Endodermal cell (in vitro differentiated cells): ENCODE measurements around the gene TCF7L2. TPM values are rescaled to one million over a fixed set of nuclear protein-coding genes. Genes with fewer than 3 reads are reported as not detected.

ENCODE experiments used
- DNase-seq: peaks from one replicate; pipeline ENCODE4 v3.0.0-alpha.2; 2017
- H3K27ac ChIP-seq: 2 replicates; pipeline ENCODE4 v1.5.1; 2013; ENCODE audit warnings: mild to moderate bottlenecking, low read depth, low read length, moderate library complexity
- H3K27me3 ChIP-seq: 2 replicates; pipeline ENCODE4 v1.6.1; 2013; ENCODE audit warnings: mild to moderate bottlenecking, low read length, moderate library complexity; ENCODE audit not compliant: insufficient read depth, control insufficient read depth, poor library complexity, severe bottlenecking
- H3K36me3 ChIP-seq: 2 replicates; pipeline ENCODE4 v1.7.0; 2013; ENCODE audit warnings: mild to moderate bottlenecking, low read length, moderate library complexity; ENCODE audit not compliant: control insufficient read depth, insufficient read depth
- H3K4me1 ChIP-seq: one replicate; pipeline ENCODE4 v1.7.0; 2013; ENCODE audit warnings: low read length; ENCODE audit not compliant: control insufficient read depth, insufficient read depth
- H3K4me3 ChIP-seq: 2 replicates; pipeline ENCODE4 v1.5.1; 2013; ENCODE audit warnings: mild to moderate bottlenecking, low read length, moderate library complexity
- H3K9ac ChIP-seq: 2 replicates; pipeline ENCODE4 v1.6.1; 2013; ENCODE audit warnings: mild to moderate bottlenecking, low read length, moderate library complexity; ENCODE audit not compliant: poor library complexity, severe bottlenecking; ENCODE audit errors: extremely low read depth
- H3K9me3 ChIP-seq: 2 replicates; pipeline ENCODE4 v1.6.1; 2013; ENCODE audit warnings: mild to moderate bottlenecking, low read length, moderate library complexity; ENCODE audit not compliant: control insufficient read depth
- H3K27ac Mint-ChIP-seq: 2 replicates; pipeline ENCODE4 v1.8.0; 2020; ENCODE audit warnings: mixed read lengths
- H3K27me3 Mint-ChIP-seq: 2 replicates; pipeline ENCODE4 v1.8.0; 2021; ENCODE audit warnings: mild to moderate bottlenecking, mixed read lengths; ENCODE audit not compliant: insufficient read depth
- H3K36me3 Mint-ChIP-seq: 2 replicates; pipeline ENCODE4 v1.8.0; 2020; ENCODE audit warnings: low read depth, mixed read lengths
- H3K4me1 Mint-ChIP-seq: 2 replicates; pipeline ENCODE4 v1.8.0; 2020; ENCODE audit warnings: mixed read lengths
- H3K4me3 Mint-ChIP-seq: 2 replicates; pipeline ENCODE4 v1.8.0; 2020; ENCODE audit warnings: mild to moderate bottlenecking, moderate library complexity, mixed read lengths
- H3K9me3 Mint-ChIP-seq: 2 replicates; pipeline ENCODE4 v1.8.0; 2020; ENCODE audit warnings: mild to moderate bottlenecking, mixed read lengths
- CTCF ChIP-seq: fragments of 200-600 bp; sonication (generic); conservative IDR thresholded peaks from 2 replicates; pipeline ENCODE4 v1.5.0; 2021; ENCODE audit warnings: antibody characterized with exemption, mild to moderate bottlenecking
- WGBS, 2 experiments: methylation state at CpG; one replicate each; pipeline versions ENCODE4 v1.1.5 to v1.1.7; 2013; ENCODE audit warnings: missing lambda C conversion rate in 2 of 2, mixed read lengths in 1 of 2; ENCODE audit not compliant: insufficient coverage in 1 of 2, insufficient read length in 1 of 2; 5-methylcytosine and 5-hydroxymethylcytosine counted together
- total RNA-seq, 2 donors: library from RNA; stranded (reverse); fragmentation: NEBNext Ultra II Directional in 1 of 2; extraction: Animal tissue kit (Norgen Biotek cat#: 25700) in 1 of 2; gene quantifications; 2 replicates in 1 of 2; 3 replicates in 1 of 2; pipeline ENCODE4 v1.2.1, GENCODE V29; 2021

TCF7L2 gene
- total RNA-seq, 2 donors from 2014 or later, result 73.2 to 105 TPM

GRCh38 chr10:113066561-113067312 lies 116.7 kb downstream of the TCF7L2 start:
- Histone ChIP-seq H3K36me3 (peaks cover 63% of the 10 kb centered on the region), H3K4me3 (no peak overlapping the region), H3K4me1 (peaks cover 48% of the 10 kb centered on the region), H3K27ac (no peak overlapping the region), H3K9ac (no peak overlapping the region), H3K27me3 (no peaks in the 10 kb centered on the region), H3K9me3 (no peaks in the 10 kb centered on the region)
- Mint-ChIP-seq H3K9me3 (no peaks in the 10 kb centered on the region), H3K27me3 (no peaks in the 10 kb centered on the region), H3K27ac (no peak overlapping the region), H3K4me3 (no peak overlapping the region), H3K36me3 (peaks cover 38% of the 10 kb centered on the region), H3K4me1 (peaks cover 29% of the 10 kb centered on the region)
- WGBS, 2 experiments, result 95 to 98% methylated on average over 5 to 6 of the region's 6 CpGs
- no peak for DNase-seq
- no peak for TF ChIP-seq CTCF

GRCh38 chr10:113067501-113067900 lies 117.5 kb downstream of the TCF7L2 start:
- DNase-seq, result no peak
- Histone ChIP-seq H3K36me3 (peaks cover 56% of the 10 kb centered on the region), H3K9ac (no peak overlapping the region), H3K27me3 (no peaks in the 10 kb centered on the region), H3K4me3 (no peak overlapping the region), H3K9me3 (no peaks in the 10 kb centered on the region), H3K27ac (no peak overlapping the region), H3K4me1 (peaks cover 41% of the 10 kb centered on the region)
- TF ChIP-seq CTCF, result no peak
- no peak overlapping the region for H3K4me3 Mint-ChIP-seq
- peaks cover 39% of the 10 kb centered on the region for H3K36me3 Mint-ChIP-seq
- no peaks in the 10 kb centered on the region for H3K9me3 Mint-ChIP-seq
- H3K4me1 Mint-ChIP-seq, result peaks cover 29% of the 10 kb centered on the region
- no peaks in the 10 kb centered on the region for H3K27me3 Mint-ChIP-seq
- no peak overlapping the region for H3K27ac Mint-ChIP-seq
- 90 to 91% methylated on average over 2 to 4 of the region's 4 CpGs for WGBS, 2 experiments

- DNase-seq, result no peak
- Histone ChIP-seq H3K4me3 (no peak overlapping the region), H3K36me3 (peaks cover 56% of the 10 kb centered on the region), H3K27me3 (no peaks in the 10 kb centered on the region), H3K9me3 (no peaks in the 10 kb centered on the region), H3K4me1 (peaks cover 33% of the 10 kb centered on the region), H3K27ac (no peak overlapping the region), H3K9ac (no peak overlapping the region)
- Mint-ChIP-seq H3K9me3 (no peaks in the 10 kb centered on the region), H3K36me3 (peaks cover 46% of the 10 kb centered on the region), H3K4me3 (no peak overlapping the region), H3K4me1 (peaks cover 35% of the 10 kb centered on the region), H3K27me3 (no peaks in the 10 kb centered on the region), H3K27ac (no peak overlapping the region)
- 96 to 100% methylated on average over 8 to 13 of the region's 13 CpGs for WGBS, 2 experiments
- no peak for TF ChIP-seq CTCF
Observed at GRCh38 chr10:113068178-113068890, 118.3 kb downstream of the TCF7L2 start.
